ENCODE results near the gene SSNA1.
A peak's percentile ranks its signal among the peaks of the same experiment; 100 is the strongest.

The SSNA1 gene

GRCh38 chr9:137187386-137187785 lies 1.1 kb upstream of the SSNA1 start:
- Histone ChIP-seq H3K36me3 (ENCODE audit: control insufficient read depth, insufficient read depth, low read length) (no peaks in the 10 kb centered on the region), H3K27me3 (ENCODE audit: control insufficient read depth, insufficient read depth, low read length, poor library complexity, severe bottlenecking) (no peaks in the 10 kb centered on the region), H3K4me1 (ENCODE audit: control insufficient read depth, insufficient read depth, low read length) (peaks cover 10% of the 10 kb centered on the region), H3K4me3 (ENCODE audit: insufficient read depth, low read depth, low read length) (peak overlapping the region; percentile 89), H3K27ac (ENCODE audit: insufficient read depth, low read depth, low read length, poor library complexity, severe bottlenecking) (no peak overlapping the region), H3K9me3 (ENCODE audit: control insufficient read depth, low read length) (no peaks in the 10 kb centered on the region)
- 94 to 95% methylated on average over 15 of the region's 15 CpGs for WGBS, 2 experiments

DNA sequence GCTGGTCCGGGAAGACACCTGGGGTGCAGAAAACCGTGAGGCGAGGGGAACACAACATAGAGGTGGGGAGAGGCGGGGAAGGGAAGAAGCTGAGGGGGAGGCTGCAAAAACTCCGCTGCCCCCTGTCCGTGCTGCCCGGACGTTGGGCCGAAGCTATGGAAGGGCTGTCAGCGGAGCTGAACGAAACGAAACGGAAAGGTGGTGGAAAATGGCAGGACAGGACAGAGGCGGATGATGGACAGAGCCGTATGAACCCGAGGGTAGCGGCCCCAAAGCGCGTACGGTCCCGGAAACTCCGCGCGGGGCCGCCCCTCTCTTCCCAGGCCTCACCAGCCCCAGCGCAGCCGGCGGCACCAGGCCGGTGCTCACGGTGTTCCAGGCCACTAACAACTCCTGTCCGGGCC lies 388 bp upstream of the SSNA1 start:
- H3K4me3 ChIP-seq (ENCODE audit: insufficient read depth, low read depth, low read length), result peak overlapping the region; percentile 89
- 1% methylated on average over 31 of the region's 31 CpGs for WGBS, 2 experiments
- no peak overlapping the region for H3K27ac ChIP-seq (ENCODE audit: insufficient read depth, low read depth, low read length, poor library complexity, severe bottlenecking)

DNA sequence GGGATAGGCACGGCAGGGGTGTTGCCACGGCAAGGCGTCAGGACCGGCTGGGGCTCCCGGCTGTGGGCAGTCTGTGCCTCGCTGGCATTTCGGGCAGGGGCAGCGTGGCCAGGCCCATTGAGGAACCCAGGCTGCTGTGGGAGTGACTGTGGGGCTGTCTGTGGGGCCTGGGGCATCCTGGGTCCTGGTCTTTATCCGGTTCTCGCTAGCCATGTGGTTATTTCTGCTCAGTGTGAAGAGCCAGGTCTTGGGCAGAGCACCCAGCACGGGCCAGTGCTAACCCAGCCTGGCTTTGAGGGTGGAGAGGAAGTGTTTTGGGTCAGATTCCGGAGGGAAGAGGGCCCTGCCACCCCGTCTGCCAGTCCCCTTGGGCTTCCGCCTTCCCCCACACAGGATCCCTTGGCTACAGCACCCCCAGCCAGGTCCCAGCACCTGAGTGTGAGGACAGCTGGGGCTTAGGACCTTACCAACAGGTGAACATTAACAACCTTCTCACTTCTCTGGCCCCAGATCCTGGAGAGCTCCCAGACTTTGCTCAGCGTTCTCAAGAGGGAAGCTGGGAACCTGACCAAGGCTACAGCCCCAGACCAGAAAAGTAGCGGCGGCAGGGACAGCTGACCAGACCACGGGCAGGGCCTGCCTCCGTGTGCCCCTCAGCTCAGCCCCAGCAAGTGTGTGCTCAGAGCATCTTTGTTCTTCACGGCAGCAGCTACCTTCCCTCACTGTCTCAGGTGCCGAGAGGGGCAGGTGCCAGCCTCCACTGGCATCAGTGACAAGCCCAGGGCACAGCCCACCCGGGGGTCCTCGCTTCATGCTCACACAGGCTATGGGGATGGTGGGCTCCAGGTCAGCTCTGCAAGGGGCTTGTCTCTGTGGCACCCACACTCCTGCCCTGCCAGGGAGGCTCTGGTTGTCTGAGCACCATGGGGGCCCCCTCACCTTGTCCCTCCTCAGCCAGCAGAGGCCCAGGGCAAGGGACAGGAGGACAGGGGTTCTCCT lies 1.1 kb downstream of the SSNA1 start:
- Histone ChIP-seq H3K36me3 (ENCODE audit: control insufficient read depth, insufficient read depth, low read length) (no peaks in the 10 kb centered on the region), H3K4me1 (ENCODE audit: control insufficient read depth, insufficient read depth, low read length) (peaks cover 13% of the 10 kb centered on the region), H3K9me3 (ENCODE audit: control insufficient read depth, low read length) (no peaks in the 10 kb centered on the region), H3K27me3 (ENCODE audit: control insufficient read depth, insufficient read depth, low read length, poor library complexity, severe bottlenecking) (no peaks in the 10 kb centered on the region), H3K27ac (ENCODE audit: insufficient read depth, low read depth, low read length, poor library complexity, severe bottlenecking) (no peak overlapping the region), H3K4me3 (ENCODE audit: insufficient read depth, low read depth, low read length) (peak overlapping the region; percentile 89)
- whole genome bisulfite sequencing, 2 experiments, result 54% methylated on average over 23 of the region's 23 CpGs

More for the DNA sequence above, 388 bp upstream of the SSNA1 start:
- Histone ChIP-seq H3K36me3 (ENCODE audit: control insufficient read depth, insufficient read depth, low read length) (no peaks in the 10 kb centered on the region), H3K9me3 (ENCODE audit: control insufficient read depth, low read length) (no peaks in the 10 kb centered on the region), H3K4me1 (ENCODE audit: control insufficient read depth, insufficient read depth, low read length) (peaks cover 10% of the 10 kb centered on the region), H3K27me3 (ENCODE audit: control insufficient read depth, insufficient read depth, low read length, poor library complexity, severe bottlenecking) (no peaks in the 10 kb centered on the region)

GRCh38 chr9:137190315-137190856 lies 1.9 kb downstream of the SSNA1 start:
- Histone ChIP-seq H3K36me3 (ENCODE audit: control insufficient read depth, insufficient read depth, low read length) (no peaks in the 10 kb centered on the region), H3K27ac (ENCODE audit: insufficient read depth, low read depth, low read length, poor library complexity, severe bottlenecking) (no peak overlapping the region), H3K4me1 (ENCODE audit: control insufficient read depth, insufficient read depth, low read length) (peaks cover 18% of the 10 kb centered on the region), H3K4me3 (ENCODE audit: insufficient read depth, low read depth, low read length) (no peak overlapping the region), H3K9me3 (ENCODE audit: control insufficient read depth, low read length) (no peaks in the 10 kb centered on the region), H3K27me3 (ENCODE audit: control insufficient read depth, insufficient read depth, low read length, poor library complexity, severe bottlenecking) (no peaks in the 10 kb centered on the region)
- WGBS, 2 experiments, result 89 to 91% methylated on average over 9 of the region's 9 CpGs

- 89 to 90% methylated on average over 3 of the region's 3 CpGs for WGBS, 2 experiments
- H3K9me3 ChIP-seq (ENCODE audit: control insufficient read depth, low read length), result no peaks in the 10 kb centered on the region
- H3K4me1 ChIP-seq (ENCODE audit: control insufficient read depth, insufficient read depth, low read length), result peaks cover 18% of the 10 kb centered on the region
- H3K27ac ChIP-seq (ENCODE audit: insufficient read depth, low read depth, low read length, poor library complexity, severe bottlenecking), result no peak overlapping the region
- no peaks in the 10 kb centered on the region for H3K36me3 ChIP-seq (ENCODE audit: control insufficient read depth, insufficient read depth, low read length)
- H3K4me3 ChIP-seq (ENCODE audit: insufficient read depth, low read depth, low read length), result no peak overlapping the region
- H3K27me3 ChIP-seq (ENCODE audit: control insufficient read depth, insufficient read depth, low read length, poor library complexity, severe bottlenecking), result no peaks in the 10 kb centered on the region
Measured at GRCh38 chr9:137191245-137191644, 2.8 kb downstream of the SSNA1 start.

DNA sequence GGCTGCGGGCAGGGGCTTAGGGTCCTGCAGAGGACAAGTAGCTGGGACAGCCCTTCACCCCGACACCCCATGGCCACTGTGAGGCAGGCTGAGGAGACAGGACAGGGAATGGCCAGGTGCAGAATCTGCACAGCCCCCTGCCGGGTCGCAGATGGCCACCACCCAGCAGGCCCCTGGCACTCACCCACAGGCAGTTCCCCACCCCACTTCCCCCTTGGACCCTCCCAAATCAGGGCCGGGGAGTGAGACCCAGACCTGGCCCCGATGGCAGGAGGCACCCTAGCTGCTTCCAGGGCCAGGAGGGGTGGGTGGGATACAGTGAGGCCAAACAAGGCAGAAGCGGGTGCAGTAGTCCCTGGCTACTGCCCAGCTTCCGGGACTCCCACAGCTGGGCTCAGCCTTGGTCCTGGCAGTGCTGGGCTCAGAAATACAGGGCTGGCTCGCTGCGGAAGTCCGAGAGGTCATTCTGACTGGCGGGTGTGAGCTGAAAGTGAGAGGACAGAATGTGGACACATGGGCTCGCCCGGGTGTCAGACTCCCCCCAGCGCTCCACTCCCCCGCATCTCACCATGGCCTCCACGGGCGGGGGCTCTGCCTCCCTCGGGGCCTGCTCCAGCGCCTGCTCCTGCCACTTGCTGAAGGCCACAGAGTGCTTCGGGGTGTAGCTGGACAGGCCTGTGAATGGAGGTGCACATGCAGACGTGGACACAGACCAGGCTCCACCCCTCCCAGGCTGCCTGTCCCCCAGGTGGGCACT lies 3.4 kb downstream of the SSNA1 start:
- no peaks in the 10 kb centered on the region for H3K9me3 ChIP-seq (ENCODE audit: control insufficient read depth, low read length)
- no peaks in the 10 kb centered on the region for H3K36me3 ChIP-seq (ENCODE audit: control insufficient read depth, insufficient read depth, low read length)
- H3K27ac ChIP-seq (ENCODE audit: insufficient read depth, low read depth, low read length, poor library complexity, severe bottlenecking), result no peak overlapping the region
- H3K27me3 ChIP-seq (ENCODE audit: control insufficient read depth, insufficient read depth, low read length, poor library complexity, severe bottlenecking), result no peaks in the 10 kb centered on the region
- peaks cover 18% of the 10 kb centered on the region for H3K4me1 ChIP-seq (ENCODE audit: control insufficient read depth, insufficient read depth, low read length)
- H3K4me3 ChIP-seq (ENCODE audit: insufficient read depth, low read depth, low read length), result no peak overlapping the region
- 94% methylated on average over 22 of the region's 22 CpGs for WGBS, 2 experiments

GRCh38 chr9:137192448-137192780 lies 3.9 kb downstream of the SSNA1 start:
- H3K4me3 ChIP-seq (ENCODE audit: insufficient read depth, low read depth, low read length), result no peak overlapping the region
- 93% methylated on average over 10 of the region's 10 CpGs for WGBS, 2 experiments
- peaks cover 13% of the 10 kb centered on the region for H3K4me1 ChIP-seq (ENCODE audit: control insufficient read depth, insufficient read depth, low read length)
- no peak overlapping the region for H3K27ac ChIP-seq (ENCODE audit: insufficient read depth, low read depth, low read length, poor library complexity, severe bottlenecking)
- no peaks in the 10 kb centered on the region for H3K27me3 ChIP-seq (ENCODE audit: control insufficient read depth, insufficient read depth, low read length, poor library complexity, severe bottlenecking)
- no peaks in the 10 kb centered on the region for H3K9me3 ChIP-seq (ENCODE audit: control insufficient read depth, low read length)
- no peaks in the 10 kb centered on the region for H3K36me3 ChIP-seq (ENCODE audit: control insufficient read depth, insufficient read depth, low read length)

GRCh38 chr9:137192859-137193258 lies 4.4 kb downstream of the SSNA1 start:
- H3K4me3 ChIP-seq (ENCODE audit: insufficient read depth, low read depth, low read length), result no peak overlapping the region
- H3K36me3 ChIP-seq (ENCODE audit: control insufficient read depth, insufficient read depth, low read length), result no peaks in the 10 kb centered on the region
- H3K9me3 ChIP-seq (ENCODE audit: control insufficient read depth, low read length), result no peaks in the 10 kb centered on the region
- H3K27ac ChIP-seq (ENCODE audit: insufficient read depth, low read depth, low read length, poor library complexity, severe bottlenecking), result no peak overlapping the region
- 83 to 86% methylated on average over 2 of the region's 2 CpGs for WGBS, 2 experiments
- peaks cover 13% of the 10 kb centered on the region for H3K4me1 ChIP-seq (ENCODE audit: control insufficient read depth, insufficient read depth, low read length)
- no peaks in the 10 kb centered on the region for H3K27me3 ChIP-seq (ENCODE audit: control insufficient read depth, insufficient read depth, low read length, poor library complexity, severe bottlenecking)

- Histone ChIP-seq H3K27me3 (ENCODE audit: control insufficient read depth, insufficient read depth, low read length, poor library complexity, severe bottlenecking) (no peaks in the 10 kb centered on the region), H3K27ac (ENCODE audit: insufficient read depth, low read depth, low read length, poor library complexity, severe bottlenecking) (no peak overlapping the region), H3K36me3 (ENCODE audit: control insufficient read depth, insufficient read depth, low read length) (no peaks in the 10 kb centered on the region), H3K9me3 (ENCODE audit: control insufficient read depth, low read length) (no peaks in the 10 kb centered on the region), H3K4me3 (ENCODE audit: insufficient read depth, low read depth, low read length) (no peak overlapping the region), H3K4me1 (ENCODE audit: control insufficient read depth, insufficient read depth, low read length) (peaks cover 16% of the 10 kb centered on the region)
- WGBS, 2 experiments, result 90 to 91% methylated on average over 14 of the region's 14 CpGs
Measured at GRCh38 chr9:137193771-137194170, 5.3 kb downstream of the SSNA1 start.

- Histone ChIP-seq H3K4me3 (ENCODE audit: insufficient read depth, low read depth, low read length) (no peak overlapping the region), H3K4me1 (ENCODE audit: control insufficient read depth, insufficient read depth, low read length) (peaks cover 21% of the 10 kb centered on the region), H3K36me3 (ENCODE audit: control insufficient read depth, insufficient read depth, low read length) (no peaks in the 10 kb centered on the region), H3K27ac (ENCODE audit: insufficient read depth, low read depth, low read length, poor library complexity, severe bottlenecking) (no peak overlapping the region), H3K9me3 (ENCODE audit: control insufficient read depth, low read length) (no peaks in the 10 kb centered on the region), H3K27me3 (ENCODE audit: control insufficient read depth, insufficient read depth, low read length, poor library complexity, severe bottlenecking) (peaks cover 6% of the 10 kb centered on the region)
- 82 to 84% methylated on average over 16 of the region's 16 CpGs for WGBS, 2 experiments
Measured at GRCh38 chr9:137194388-137194787, 5.9 kb downstream of the SSNA1 start.

Data from ectodermal cell (in vitro differentiated cells).